Peyer's patch (tissue), 4 donors: Measurements from ENCODE around the gene WHAMM.

ENCODE experiments used
- CTCF ChIP-seq, 6 experiments: fragments of 450-650 bp in 4 of 6; fragments of 200-600 bp in 2 of 6; sonication (generic) in 1 of 6; IDR thresholded peaks; one replicate each; pipeline ENCODE4 v1.5.1; 2017 to 2019; ENCODE audit warnings: antibody characterized with exemption in 6 of 6, mild to moderate bottlenecking in 3 of 6, moderate library complexity in 1 of 6
- POLR2A ChIP-seq, 2 donors: fragments of 450-650 bp; IDR thresholded peaks; one replicate each; pipeline ENCODE4 v1.5.1; 2017; ENCODE audit warnings: antibody characterized with exemption in 2 of 2, mild to moderate bottlenecking in 2 of 2, moderate library complexity in 2 of 2

- TF ChIP-seq CTCF (IDR thresholded peaks at IDR 0.05) (peak in 1 of 6 experiments; percentile 1), POLR2A (IDR thresholded peaks at IDR 0.05) (peak in 1 of 2 donors; percentile 12)
Observed at GRCh38 chr15:82810061-82810889, 847 bp downstream of the WHAMM start.
